Natural killer cell (primary cell): ENCODE measurements around the gene PDE11A. TPM values are rescaled to one million over a fixed set of nuclear protein-coding genes. Genes with fewer than 3 reads are reported as not detected.

Experiments
- ATAC-seq, 3 donors: fragments of 150-1000 bp in 2 of 3; fragments of 200-7000 bp in 1 of 3; cut with Tn5 transposase; 1 replicate in 1 of 3; 2 replicates in 2 of 3; pipeline ENCODE4 v1.10.0; 2021; ENCODE audit warnings: mild to moderate bottlenecking in 2 of 3, moderate library complexity in 2 of 3
- DNase-seq, 2 donors: peaks; one replicate each; pipeline versions ENCODE4 v3.0.0 to v3.0.0-alpha.2; 2013 to 2021; ENCODE audit warnings: mixed read lengths in 1 of 2
- H3K27ac ChIP-seq: one replicate; pipeline ENCODE4 v1.5.1; 2013; ENCODE audit warnings: mild to moderate bottlenecking, low read length
- H3K27me3 ChIP-seq: one replicate; pipeline ENCODE4 v1.6.1; 2013; ENCODE audit warnings: low read length; ENCODE audit not compliant: control insufficient read depth, insufficient read depth
- H3K36me3 ChIP-seq: one replicate; pipeline ENCODE4 v1.6.1; 2013; ENCODE audit warnings: low read length; ENCODE audit not compliant: control insufficient read depth, insufficient read depth
- H3K4me1 ChIP-seq: one replicate; pipeline ENCODE4 v1.6.1; 2013; ENCODE audit warnings: low read length; ENCODE audit not compliant: control insufficient read depth, insufficient read depth
- H3K4me3 ChIP-seq: one replicate; pipeline ENCODE4 v1.5.1; 2013; ENCODE audit warnings: low read length
- H3K9me3 ChIP-seq: one replicate; pipeline ENCODE4 v1.6.1; 2013; ENCODE audit warnings: low read length; ENCODE audit not compliant: control insufficient read depth, insufficient read depth
- H3K27ac Mint-ChIP-seq, 2 donors: one replicate each; pipeline ENCODE4 v1.8.0; 2022; ENCODE audit warnings: mild to moderate bottlenecking in 2 of 2, mixed read lengths in 2 of 2, moderate library complexity in 1 of 2
- H3K27me3 Mint-ChIP-seq, 2 donors: one replicate each; pipeline ENCODE4 v1.8.0; 2022; ENCODE audit warnings: low read depth in 2 of 2, mixed read lengths in 2 of 2
- H3K36me3 Mint-ChIP-seq: one replicate; pipeline ENCODE4 v1.8.0; 2022; ENCODE audit warnings: mixed read lengths
- H3K4me1 Mint-ChIP-seq, 2 donors: one replicate each; pipeline ENCODE4 v1.8.0; 2022; ENCODE audit warnings: mixed read lengths in 2 of 2
- H3K4me3 Mint-ChIP-seq: one replicate; pipeline ENCODE4 v1.8.0; 2022; ENCODE audit warnings: mild to moderate bottlenecking, moderate library complexity, mixed read lengths
- H3K9me3 Mint-ChIP-seq, 2 donors: one replicate each; pipeline ENCODE4 v1.8.0; 2022; ENCODE audit warnings: mixed read lengths in 2 of 2
- WGBS: methylation state at CpG from one replicate; pipeline ENCODE4 v1.1.7; 2013; ENCODE audit warnings: missing lambda C conversion rate; ENCODE audit not compliant: insufficient coverage; 5-methylcytosine and 5-hydroxymethylcytosine counted together
- intact Hi-C: fragments of 100-400 bp; cut with micrococcal nuclease; formaldehyde crosslinking; loops from one replicate; pipeline ENCODE4 v1.14.2; 2022
- total RNA-seq, 4 donors: library from RNA; stranded (reverse); fragments of 120-200 nt in 1 of 4; gene quantifications; one replicate each; pipeline versions ENCODE4 v1.2.3 to v1.2.4, GENCODE V29; 2013 to 2022
- TF ChIP-seq, protein P1 (sequence below): fragments of 200-600 bp; IDR thresholded peaks from one replicate; pipeline ENCODE4 v1.8.0; 2022; ENCODE audit warnings: antibody characterized with exemption

The PDE11A gene
- total RNA-seq, 3 donors from 2014 or later (not counting 1 experiment from before 2014, with no cell fraction given): not detected

DNA sequence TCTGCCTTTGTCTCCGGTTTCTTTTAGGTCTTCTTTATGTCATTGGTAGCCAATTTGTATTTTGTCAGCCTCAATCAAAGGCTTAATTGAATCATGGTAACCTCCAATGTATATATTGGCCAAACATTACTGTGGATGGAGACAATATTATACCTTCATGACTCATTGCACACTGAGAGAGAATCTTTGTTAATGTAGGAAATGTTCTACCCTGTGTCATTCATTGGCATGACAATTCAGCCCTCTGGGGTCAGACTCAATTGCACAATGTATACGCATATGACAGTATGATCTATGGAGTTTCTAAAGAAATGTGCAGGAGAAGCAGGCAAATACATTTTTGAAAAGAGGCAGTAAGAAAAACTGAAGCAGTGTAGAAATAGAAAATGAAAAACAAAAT, 162.6 kb downstream of the PDE11A start:
- H3K9me3 ChIP-seq: no peaks in the 10 kb centered on the region
- intact Hi-C loops: no loop called here

DNA sequence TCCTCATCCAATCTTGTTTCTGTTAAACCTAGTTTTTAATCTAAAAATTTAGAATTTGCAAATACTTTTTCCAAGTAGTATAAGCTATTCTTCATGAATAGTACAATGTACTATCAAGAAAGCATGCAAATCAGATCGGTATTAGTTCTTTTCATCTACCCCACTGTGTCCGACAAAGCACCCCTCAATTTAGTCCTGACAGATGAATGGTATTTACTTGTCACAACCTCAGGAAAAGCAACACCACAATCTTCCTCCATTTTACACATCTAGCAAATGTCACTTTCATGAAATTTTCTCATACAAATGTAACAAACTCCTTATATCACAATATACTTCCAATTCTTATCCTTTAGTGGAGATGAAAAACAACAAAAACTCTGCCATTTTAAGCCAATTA, 163.8 kb downstream of the PDE11A start:
- peaks cover 0 to 10% of the 10 kb centered on the region in 2 donors for H3K4me1 Mint-ChIP-seq
- H3K9me3 Mint-ChIP-seq: no peaks in the 10 kb centered on the region
- Histone ChIP-seq H3K4me1 (peaks cover 4% of the 10 kb centered on the region), H3K27ac (no peak overlapping the region), H3K27me3 (no peaks in the 10 kb centered on the region), H3K36me3 (no peaks in the 10 kb centered on the region), H3K4me3 (no peak overlapping the region), H3K9me3 (no peaks in the 10 kb centered on the region)
- 97% methylated on average over 2 of the region's 2 CpGs for WGBS
- intact Hi-C loops: no loop called here
- H3K27me3 Mint-ChIP-seq: no peaks in the 10 kb centered on the region
- no peak for DNase-seq
- no peak overlapping the region for H3K4me3 Mint-ChIP-seq
- H3K36me3 Mint-ChIP-seq: no peaks in the 10 kb centered on the region
- TF ChIP-seq, protein P1, sequence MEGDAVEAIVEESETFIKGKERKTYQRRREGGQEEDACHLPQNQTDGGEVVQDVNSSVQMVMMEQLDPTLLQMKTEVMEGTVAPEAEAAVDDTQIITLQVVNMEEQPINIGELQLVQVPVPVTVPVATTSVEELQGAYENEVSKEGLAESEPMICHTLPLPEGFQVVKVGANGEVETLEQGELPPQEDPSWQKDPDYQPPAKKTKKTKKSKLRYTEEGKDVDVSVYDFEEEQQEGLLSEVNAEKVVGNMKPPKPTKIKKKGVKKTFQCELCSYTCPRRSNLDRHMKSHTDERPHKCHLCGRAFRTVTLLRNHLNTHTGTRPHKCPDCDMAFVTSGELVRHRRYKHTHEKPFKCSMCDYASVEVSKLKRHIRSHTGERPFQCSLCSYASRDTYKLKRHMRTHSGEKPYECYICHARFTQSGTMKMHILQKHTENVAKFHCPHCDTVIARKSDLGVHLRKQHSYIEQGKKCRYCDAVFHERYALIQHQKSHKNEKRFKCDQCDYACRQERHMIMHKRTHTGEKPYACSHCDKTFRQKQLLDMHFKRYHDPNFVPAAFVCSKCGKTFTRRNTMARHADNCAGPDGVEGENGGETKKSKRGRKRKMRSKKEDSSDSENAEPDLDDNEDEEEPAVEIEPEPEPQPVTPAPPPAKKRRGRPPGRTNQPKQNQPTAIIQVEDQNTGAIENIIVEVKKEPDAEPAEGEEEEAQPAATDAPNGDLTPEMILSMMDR: no peak
- no peak overlapping the region for H3K27ac Mint-ChIP-seq
- no peak for ATAC-seq

More for the DNA sequence above, 162.6 kb downstream of the PDE11A start:
- no peaks in the 10 kb centered on the region for H3K27me3 ChIP-seq
- WGBS: 71% methylated on average over 2 of the region's 2 CpGs
- H3K36me3 ChIP-seq: no peaks in the 10 kb centered on the region
- Mint-ChIP-seq H3K27ac (no peak overlapping the region), H3K4me3 (no peak overlapping the region), H3K4me1 (peaks cover 0 to 10% of the 10 kb centered on the region in 2 donors), H3K36me3 (no peaks in the 10 kb centered on the region), H3K9me3 (no peaks in the 10 kb centered on the region), H3K27me3 (no peaks in the 10 kb centered on the region)
- DNase-seq (no peak), ATAC-seq (no peak)
- H3K4me3 ChIP-seq: no peak overlapping the region
- no peak overlapping the region for H3K27ac ChIP-seq
- TF ChIP-seq, protein P1: no peak
- peaks cover 4% of the 10 kb centered on the region for H3K4me1 ChIP-seq

DNA sequence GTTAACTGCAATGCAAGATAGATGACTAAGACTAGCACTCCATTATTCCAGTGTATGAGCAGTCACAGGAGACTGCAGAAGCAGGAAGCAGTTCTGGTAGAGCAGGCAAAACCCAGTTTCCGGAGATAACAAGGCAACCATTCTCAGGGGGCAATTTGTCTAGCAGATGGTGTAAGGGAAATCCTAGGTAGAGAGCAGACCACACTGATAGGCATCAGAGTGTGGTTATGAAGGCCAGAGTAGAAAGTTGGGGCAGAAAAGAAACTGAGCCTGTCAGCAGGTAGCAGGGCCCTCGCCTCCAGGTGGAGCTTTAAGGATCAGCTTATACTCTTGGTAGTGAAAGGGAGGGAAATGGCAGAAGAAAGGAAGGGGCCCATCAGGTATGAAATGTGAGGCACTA, 164.4 kb downstream of the PDE11A start:
- Histone ChIP-seq H3K4me1 (peaks cover 4% of the 10 kb centered on the region), H3K36me3 (no peaks in the 10 kb centered on the region), H3K9me3 (no peaks in the 10 kb centered on the region), H3K27me3 (no peaks in the 10 kb centered on the region), H3K4me3 (no peak overlapping the region), H3K27ac (no peak overlapping the region)
- Mint-ChIP-seq H3K4me1 (peaks cover 0 to 10% of the 10 kb centered on the region in 2 donors), H3K36me3 (no peaks in the 10 kb centered on the region), H3K27me3 (no peaks in the 10 kb centered on the region), H3K9me3 (no peaks in the 10 kb centered on the region), H3K27ac (no peak overlapping the region), H3K4me3 (no peak overlapping the region)
- no peak for DNase-seq
- intact Hi-C loops: no loop called here
- TF ChIP-seq, protein P1: no peak
- ATAC-seq: peak in 2 of 3 donors; percentile 25 to 57
- WGBS: 12% methylated on average over 2 of the region's 2 CpGs

DNA sequence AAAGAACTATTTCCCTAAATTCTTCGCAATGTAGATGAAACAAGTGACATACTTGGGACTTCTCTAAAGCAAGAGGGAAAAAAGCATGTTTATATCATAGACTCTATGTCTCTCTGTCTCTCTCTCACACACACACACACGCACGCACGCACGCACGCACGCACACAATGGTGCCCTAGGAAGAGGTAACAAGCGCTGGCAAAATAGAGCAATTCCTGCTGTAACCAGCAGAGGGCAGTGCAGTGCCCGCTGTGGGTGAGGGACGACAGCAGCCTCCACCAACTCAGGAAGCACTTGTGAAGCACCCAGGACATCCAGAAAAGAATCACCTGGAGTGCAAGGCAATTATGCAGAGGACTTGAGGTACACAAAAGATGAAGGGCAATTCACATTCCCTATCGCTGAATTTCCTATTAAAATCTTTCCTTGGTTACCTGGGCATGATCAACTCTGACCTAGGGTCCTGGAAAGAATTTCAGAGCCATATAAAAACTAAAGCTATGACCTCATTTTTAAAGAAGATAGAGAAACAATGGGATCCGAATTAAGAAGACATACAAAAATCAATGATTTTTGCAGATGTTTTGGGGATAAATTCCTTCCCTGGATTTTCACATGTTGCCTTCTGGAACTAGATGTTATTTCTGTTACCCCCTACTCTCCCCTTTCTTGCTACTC, 166.4 kb downstream of the PDE11A start:
- no peaks in the 10 kb centered on the region for H3K36me3 ChIP-seq
- intact Hi-C loops: no loop called here
- H3K4me1 ChIP-seq: peaks cover 4% of the 10 kb centered on the region
- H3K4me3 ChIP-seq: no peak overlapping the region
- Mint-ChIP-seq H3K4me1 (peaks cover 0 to 10% of the 10 kb centered on the region in 2 donors), H3K9me3 (no peaks in the 10 kb centered on the region), H3K36me3 (no peaks in the 10 kb centered on the region), H3K27ac (no peak overlapping the region), H3K27me3 (no peaks in the 10 kb centered on the region), H3K4me3 (no peak overlapping the region)
- ATAC-seq (peak; percentile 75 to 95 (median 77)), DNase-seq (peak; percentile 44 to 66)
- H3K27me3 ChIP-seq: no peaks in the 10 kb centered on the region
- 49% methylated on average over 11 of the region's 12 CpGs for WGBS
- TF ChIP-seq, protein P1: peak; percentile 73
- H3K9me3 ChIP-seq: no peaks in the 10 kb centered on the region
- no peak overlapping the region for H3K27ac ChIP-seq
